ENCODE results near the gene CTSW. TPM values are rescaled to one million over a fixed set of nuclear protein-coding genes. Genes with fewer than 3 reads are reported as not detected.

Gene CTSW
- total and polyA plus RNA-seq, 2 of the 4 experiments (the other 2 are of a cell fraction): 0.07 to 0.18 TPM

DNA sequence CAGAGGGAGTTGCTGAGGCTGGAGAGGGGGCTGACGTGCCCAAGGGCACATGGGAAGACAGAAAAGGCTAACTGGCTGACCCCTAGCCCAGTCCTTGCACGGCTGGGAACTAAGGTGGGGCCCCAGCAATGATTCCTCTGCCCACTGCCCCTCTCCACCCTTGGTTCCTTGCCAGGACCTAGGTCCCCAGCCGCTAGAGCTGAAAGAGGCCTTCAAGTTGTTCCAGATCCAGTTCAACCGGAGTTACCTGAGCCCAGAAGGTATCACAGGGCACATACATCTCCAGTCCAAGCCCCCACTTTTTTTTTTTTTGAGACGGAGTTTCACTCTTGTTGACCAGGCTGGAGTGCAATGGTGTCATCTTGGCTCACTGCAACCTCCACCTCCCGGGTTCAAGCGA, 390 bp downstream of the CTSW start (continued):
- no peak for TF ChIP-seq MAFK (IDR thresholded peaks at IDR 0.05; ENCODE audit: low read depth, low read length)
- TF ChIP-seq, protein P1, sequence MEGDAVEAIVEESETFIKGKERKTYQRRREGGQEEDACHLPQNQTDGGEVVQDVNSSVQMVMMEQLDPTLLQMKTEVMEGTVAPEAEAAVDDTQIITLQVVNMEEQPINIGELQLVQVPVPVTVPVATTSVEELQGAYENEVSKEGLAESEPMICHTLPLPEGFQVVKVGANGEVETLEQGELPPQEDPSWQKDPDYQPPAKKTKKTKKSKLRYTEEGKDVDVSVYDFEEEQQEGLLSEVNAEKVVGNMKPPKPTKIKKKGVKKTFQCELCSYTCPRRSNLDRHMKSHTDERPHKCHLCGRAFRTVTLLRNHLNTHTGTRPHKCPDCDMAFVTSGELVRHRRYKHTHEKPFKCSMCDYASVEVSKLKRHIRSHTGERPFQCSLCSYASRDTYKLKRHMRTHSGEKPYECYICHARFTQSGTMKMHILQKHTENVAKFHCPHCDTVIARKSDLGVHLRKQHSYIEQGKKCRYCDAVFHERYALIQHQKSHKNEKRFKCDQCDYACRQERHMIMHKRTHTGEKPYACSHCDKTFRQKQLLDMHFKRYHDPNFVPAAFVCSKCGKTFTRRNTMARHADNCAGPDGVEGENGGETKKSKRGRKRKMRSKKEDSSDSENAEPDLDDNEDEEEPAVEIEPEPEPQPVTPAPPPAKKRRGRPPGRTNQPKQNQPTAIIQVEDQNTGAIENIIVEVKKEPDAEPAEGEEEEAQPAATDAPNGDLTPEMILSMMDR (conservative IDR thresholded peaks at IDR 0.05; ENCODE audit: low read depth, low read length): no peak
- TF ChIP-seq POLR2A (IDR thresholded peaks at IDR 0.05; ENCODE audit: low read depth, low read length): no peak

DNA sequence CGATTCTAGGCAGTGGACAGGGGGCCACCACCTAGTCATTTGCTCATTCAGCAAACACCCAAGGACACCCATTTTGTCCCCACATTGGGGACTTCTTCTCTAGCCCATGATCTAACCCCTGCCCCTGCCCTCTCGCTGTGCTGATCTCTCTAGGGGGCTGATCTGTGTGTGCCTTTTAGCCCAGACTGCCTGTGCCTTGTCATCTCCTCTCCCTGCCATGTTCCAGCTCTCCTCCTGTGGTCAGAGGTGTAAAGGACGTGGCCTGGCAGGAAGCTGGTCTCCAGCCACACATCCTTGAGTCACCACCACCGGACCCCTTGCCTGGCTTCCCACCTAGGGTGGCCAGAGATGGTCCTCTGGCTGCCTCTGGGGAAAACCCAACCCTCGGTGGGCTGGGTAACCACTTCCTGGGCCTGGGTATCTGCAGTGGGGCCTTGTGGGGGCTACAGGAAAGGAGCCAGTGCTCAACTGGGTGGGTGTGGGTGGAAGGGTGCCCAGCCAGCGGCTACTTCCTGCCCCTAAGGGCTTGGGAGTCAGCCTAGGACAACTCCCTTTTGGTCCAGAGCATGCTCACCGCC, 1.3 kb downstream of the CTSW start:
- Histone ChIP-seq H2BK5ac (ENCODE audit: low read depth, low read length, poor library complexity, severe bottlenecking) (no peak overlapping the region), H3K79me1 (ENCODE audit: low read depth in 1 of 2, low read length in 2 of 2) (peaks cover 9 to 32% of the 10 kb centered on the region in 2 experiments), H3K9me1 (ENCODE audit: insufficient read depth, low read length) (peaks cover 8% of the 10 kb centered on the region), H3K9ac (ENCODE audit: low read depth, low read length) (no peak overlapping the region), H3K27ac (ENCODE audit: insufficient read depth, low read length) (no peak overlapping the region), H3K36me3 (ENCODE audit: control insufficient read depth, insufficient read depth, low read length) (peaks cover 34% of the 10 kb centered on the region), H2AK5ac (ENCODE audit: low read depth, low read length) (peak overlapping the region; percentile 67), H3K4me1 (ENCODE audit: control insufficient read depth, insufficient read depth, low read length) (no peaks in the 10 kb centered on the region; the same call in 1 of the 2 replicates), H3K9me3 (ENCODE audit: control insufficient read depth, insufficient read depth, low read length) (no peaks in the 10 kb centered on the region), H3K4me2 (ENCODE audit: low read depth, low read length) (no peak overlapping the region), H2BK120ac (ENCODE audit: low read depth, low read length) (no peak overlapping the region), H3K4me3 (ENCODE audit: insufficient read depth, low read depth, low read length) (no peak overlapping the region), H2AK9ac (replicated peaks; ENCODE audit: low read depth, low read length, poor library complexity) (no peak overlapping the region), H3K23ac (ENCODE audit: low read depth, low read length) (peak overlapping the region; percentile 59; the same call in 1 of the 2 replicates), H4K8ac (ENCODE audit: low read depth in 2 of 2, low read length in 2 of 2) (peak overlapping the region in 1 of 2 experiments; percentile 28; a peak in 1 of 4 replicates), H4K5ac (ENCODE audit: low read depth, low read length) (no peak overlapping the region), H3K56ac (ENCODE audit: extremely low read depth, insufficient read depth, low read length) (no peak overlapping the region), H3K14ac (replicated peaks; ENCODE audit: low read depth, low read length) (0 out of 2 replicates have a peak overlapping the region, but pooled peaks have one; percentile 21), H4K91ac (ENCODE audit: insufficient read depth, low read depth, low read length) (no peak overlapping the region), H3K27me3 (ENCODE audit: control insufficient read depth, insufficient read depth, low read length) (no peaks in the 10 kb centered on the region), H3K18ac (ENCODE audit: low read depth, low read length) (no peak overlapping the region), H2BK15ac (ENCODE audit: low read depth, low read length) (no peak overlapping the region), H3K4ac (ENCODE audit: low read depth, low read length) (0 out of 2 replicates have a peak overlapping the region, but pooled peaks have one; percentile 3), H2AFZ (replicated peaks; ENCODE audit: low read length, poor library complexity) (peak overlapping the region; percentile 32), H2BK20ac (ENCODE audit: low read depth, low read length) (no peak overlapping the region), H4K20me1 (ENCODE audit: insufficient read depth, low read length) (peaks cover 12% of the 10 kb centered on the region; the same call in 1 of the 2 replicates)
- WGBS, 2 experiments (ENCODE audit: extremely low coverage in 2 of 2, insufficient read length in 1 of 2): 100% methylated on average over 1 of the region's 7 CpGs; no CpG with 5 or more reads in 1 of the 2 experiments
- DNase-seq (no peak), ATAC-seq (ENCODE audit: low read depth) (no peak)
- POLR2A ChIA-PET (ENCODE audit: unreplicated experiment): no interaction called here
- dilution Hi-C loops (cut with HindIII; ENCODE audit: low sequenced_read_pairs, unreplicated experiment): no loop called here
- intact Hi-C loops (cut with micrococcal nuclease): no loop called here
- TF ChIP-seq SMC3 (IDR thresholded peaks at IDR 0.05; ENCODE audit: low read depth, low read length): no peak
- TF ChIP-seq, protein P1 (conservative IDR thresholded peaks at IDR 0.05; ENCODE audit: low read depth, low read length): no peak
- TF ChIP-seq FOS (IDR thresholded peaks at IDR 0.05; ENCODE audit: low read depth, low read length): no peak
- TF ChIP-seq RAD21 (IDR thresholded peaks at IDR 0.05; ENCODE audit: low read length): no peak
- TF ChIP-seq MAFK (IDR thresholded peaks at IDR 0.05; ENCODE audit: low read depth, low read length): no peak
- TF ChIP-seq POLR2A (IDR thresholded peaks at IDR 0.05; ENCODE audit: low read depth, low read length): no peak
- no peak for TF ChIP-seq RFX5 (IDR thresholded peaks at IDR 0.05; ENCODE audit: low read depth, low read length)
- no peak for TF ChIP-seq NFE2L2 (IDR thresholded peaks at IDR 0.05; ENCODE audit: low read depth, low read length)
- no peak for TF ChIP-seq BHLHE40 (IDR thresholded peaks at IDR 0.05; ENCODE audit: low read depth, low read length)
- TF ChIP-seq MXI1 (IDR thresholded peaks at IDR 0.05; ENCODE audit: borderline replicate concordance, low read depth, low read length): no peak
- in situ Hi-C loops (cut with MboI; ENCODE audit: low sequenced_read_pairs): loop anchor here (5.0 kb wide), 1 partner anchor 106 kb away; no protein-coding TSS in a partner anchor
- CTCF ChIA-PET: no interaction called here
- no TSS peak for BruUV-seq (replicated peaks)

Measured in IMR-90 (cell line).